GM19193 (cell line): Measurements from ENCODE around the gene WDFY4.

Experiments used
- POLR2A ChIP-seq: IDR thresholded peaks from 4 replicates; pipeline ENCODE4 v1.6.1; 2011; ENCODE audit not compliant: insufficient read depth, insufficient read length; ENCODE audit errors: extremely low read depth

Gene WDFY4

GRCh38 chr10:48762064-48763042, 77.7 kb downstream of the WDFY4 start:
- TF ChIP-seq POLR2A, result no peak

GRCh38 chr10:48763403-48763965, 78.8 kb downstream of the WDFY4 start:
- TF ChIP-seq POLR2A, result no peak

- TF ChIP-seq POLR2A, result no peak
Observed at GRCh38 chr10:48764486-48764885, 79.8 kb downstream of the WDFY4 start.

- TF ChIP-seq POLR2A, result no peak
Observed at GRCh38 chr10:48765039-48765438, 80.4 kb downstream of the WDFY4 start.

GRCh38 chr10:48765527-48765926, 80.9 kb downstream of the WDFY4 start:
- no peak for TF ChIP-seq POLR2A

GRCh38 chr10:48767373-48768143, 82.9 kb downstream of the WDFY4 start:
- TF ChIP-seq POLR2A, result no peak

GRCh38 chr10:48768144-48768766, 83.6 kb downstream of the WDFY4 start:
- no peak for TF ChIP-seq POLR2A

GRCh38 chr10:48768926-48769325, 84.3 kb downstream of the WDFY4 start:
- TF ChIP-seq POLR2A, result no peak

GRCh38 chr10:48769706-48770435, 85.2 kb downstream of the WDFY4 start:
- no peak for TF ChIP-seq POLR2A

- TF ChIP-seq POLR2A, result no peak
Observed at GRCh38 chr10:48770561-48771089, 86.0 kb downstream of the WDFY4 start.

GRCh38 chr10:48771234-48771633, 86.6 kb downstream of the WDFY4 start:
- no peak for TF ChIP-seq POLR2A

- TF ChIP-seq POLR2A, result no peak
Observed at GRCh38 chr10:48772059-48772458, 87.4 kb downstream of the WDFY4 start.

GRCh38 chr10:48773580-48773979, 88.9 kb downstream of the WDFY4 start:
- no peak for TF ChIP-seq POLR2A
